ENCODE results near the gene KLK11. TPM values are rescaled to one million over a fixed set of nuclear protein-coding genes. Genes with fewer than 3 reads are reported as not detected.
A peak's percentile ranks its signal among the peaks of the same experiment; 100 is the strongest.

Gene KLK11
- total RNA-seq: not detected

GRCh38 chr19:51026554-51026831 is at the start of gene KLK11:
TSS of gene KLK11 (minus strand) at chr19:51026616. CDS start at chr19:51025631, 985 bp downstream.
- no peak within 1 kb of the TSS for H3K4me3 Mint-ChIP-seq
- H3K9me3 Mint-ChIP-seq: no peaks in the 10 kb centered on the region
- peaks cover 14% of the 10 kb centered on the region for H3K27me3 Mint-ChIP-seq (ENCODE audit: low read depth)
- DNase-seq (no peak), ATAC-seq (replicated peaks in 1 of 2) (no peak)
- H3K27ac Mint-ChIP-seq: no peak within 1 kb of the TSS
- no peaks in the 10 kb centered on the region for H3K4me1 Mint-ChIP-seq (ENCODE audit: low read depth)
- H3K36me3 Mint-ChIP-seq (ENCODE audit: insufficient read depth in 2 of 2): no peaks in the 10 kb centered on the region

- Mint-ChIP-seq H3K27ac (no peak overlapping the region), H3K4me3 (no peak overlapping the region), H3K9me3 (peaks cover 0 to 1% of the 10 kb centered on the region in 2 donors), H3K36me3 (ENCODE audit: insufficient read depth in 2 of 2) (peaks cover 0 to 8% of the 10 kb centered on the region in 2 donors), H3K4me1 (ENCODE audit: low read depth) (no peaks in the 10 kb centered on the region), H3K27me3 (ENCODE audit: low read depth) (peaks cover 19% of the 10 kb centered on the region)
- DNase-seq: no peak
- no peak for ATAC-seq (replicated peaks in 1 of 2)
Observed at GRCh38 chr19:51075998-51076397, 49.6 kb upstream of the KLK11 start.

GRCh38 chr19:51071095-51071405 is 44.6 kb upstream of the KLK11 start:
- H3K27me3 Mint-ChIP-seq (ENCODE audit: low read depth): peaks cover 37% of the 10 kb centered on the region
- DNase-seq (no peak), ATAC-seq (replicated peaks in 1 of 2) (no peak)
- no peak overlapping the region for H3K27ac Mint-ChIP-seq
- H3K36me3 Mint-ChIP-seq (ENCODE audit: insufficient read depth in 2 of 2): peaks cover 0 to 8% of the 10 kb centered on the region in 2 donors
- no peak overlapping the region for H3K4me3 Mint-ChIP-seq
- no peaks in the 10 kb centered on the region for H3K4me1 Mint-ChIP-seq (ENCODE audit: low read depth)
- peaks cover 3 to 4% of the 10 kb centered on the region in 2 donors for H3K9me3 Mint-ChIP-seq

GRCh38 chr19:51070334-51071094 is 44.1 kb upstream of the KLK11 start:
- H3K4me1 Mint-ChIP-seq (ENCODE audit: low read depth): no peaks in the 10 kb centered on the region
- no peak overlapping the region for H3K4me3 Mint-ChIP-seq
- H3K9me3 Mint-ChIP-seq: peaks cover 3 to 4% of the 10 kb centered on the region in 2 donors
- ATAC-seq (replicated peaks in 1 of 2): no peak
- no peak overlapping the region for H3K27ac Mint-ChIP-seq
- H3K36me3 Mint-ChIP-seq (ENCODE audit: insufficient read depth in 2 of 2): peaks cover 0 to 8% of the 10 kb centered on the region in 2 donors
- H3K27me3 Mint-ChIP-seq (ENCODE audit: low read depth): peaks cover 43% of the 10 kb centered on the region
- DNase-seq: no peak

- peaks cover 2 to 4% of the 10 kb centered on the region in 2 donors for H3K9me3 Mint-ChIP-seq
- no peaks in the 10 kb centered on the region for H3K4me1 Mint-ChIP-seq (ENCODE audit: low read depth)
- no peak overlapping the region for H3K27ac Mint-ChIP-seq
- H3K27me3 Mint-ChIP-seq (ENCODE audit: low read depth): peaks cover 45% of the 10 kb centered on the region
- no peak for ATAC-seq (replicated peaks in 1 of 2)
- no peak for DNase-seq
- H3K36me3 Mint-ChIP-seq (ENCODE audit: insufficient read depth in 2 of 2): peaks cover 0 to 2% of the 10 kb centered on the region in 2 donors
- no peak overlapping the region for H3K4me3 Mint-ChIP-seq
Observed at GRCh38 chr19:51066393-51067186, 40.2 kb upstream of the KLK11 start.

- no peaks in the 10 kb centered on the region for H3K4me1 Mint-ChIP-seq (ENCODE audit: low read depth)
- H3K36me3 Mint-ChIP-seq (ENCODE audit: insufficient read depth in 2 of 2): peaks cover 0 to 2% of the 10 kb centered on the region in 2 donors
Observed at GRCh38 chr19:51065221-51065960, 39.0 kb upstream of the KLK11 start.

GRCh38 chr19:51064534-51065220 is 38.3 kb upstream of the KLK11 start, which contains the start of gene KLK13:
TSS of gene KLK13 (minus strand) at chr19:51065092. CDS start at chr19:51065067, 25 bp downstream.
- Mint-ChIP-seq H3K4me3 (peak within 1 kb of the TSS; percentile 41 to 62), H3K27ac (no peak within 1 kb of the TSS), H3K36me3 (ENCODE audit: insufficient read depth in 2 of 2) (peaks cover 0 to 2% of the 10 kb centered on the region in 2 donors), H3K4me1 (ENCODE audit: low read depth) (no peaks in the 10 kb centered on the region), H3K9me3 (peaks cover 6 to 7% of the 10 kb centered on the region in 2 donors), H3K27me3 (ENCODE audit: low read depth) (peaks cover 61% of the 10 kb centered on the region)
- peak in 1 of 2 donors; percentile 32 for ATAC-seq (replicated peaks in 1 of 2)
- peak in 1 of 2 donors; percentile 3 for DNase-seq

More at GRCh38 chr19:51065221-51065960, 39.0 kb upstream of the KLK11 start:
- H3K9me3 Mint-ChIP-seq: peaks cover 6 to 7% of the 10 kb centered on the region in 2 donors
- H3K27me3 Mint-ChIP-seq (ENCODE audit: low read depth): peaks cover 57% of the 10 kb centered on the region
- H3K27ac Mint-ChIP-seq: no peak overlapping the region
- no peak for DNase-seq
- H3K4me3 Mint-ChIP-seq: peak overlapping the region; percentile 41 to 62
- ATAC-seq (replicated peaks in 1 of 2): no peak

- Mint-ChIP-seq H3K27ac (no peak overlapping the region), H3K4me3 (no peak overlapping the region), H3K36me3 (ENCODE audit: insufficient read depth in 2 of 2) (peaks cover 0 to 2% of the 10 kb centered on the region in 2 donors), H3K4me1 (ENCODE audit: low read depth) (no peaks in the 10 kb centered on the region), H3K27me3 (ENCODE audit: low read depth) (peaks cover 64% of the 10 kb centered on the region), H3K9me3 (peaks cover 6 to 7% of the 10 kb centered on the region in 2 donors)
- no peak for DNase-seq
- ATAC-seq (replicated peaks in 1 of 2): no peak
Observed at GRCh38 chr19:51063664-51064063, 37.2 kb upstream of the KLK11 start.

- no peak overlapping the region for H3K27ac Mint-ChIP-seq
- H3K4me1 Mint-ChIP-seq (ENCODE audit: low read depth): no peaks in the 10 kb centered on the region
- ATAC-seq (replicated peaks in 1 of 2): no peak
- peaks cover 60% of the 10 kb centered on the region for H3K27me3 Mint-ChIP-seq (ENCODE audit: low read depth)
- H3K9me3 Mint-ChIP-seq: peaks cover 2 to 4% of the 10 kb centered on the region in 2 donors
- DNase-seq: no peak
- H3K4me3 Mint-ChIP-seq: no peak overlapping the region
- H3K36me3 Mint-ChIP-seq (ENCODE audit: insufficient read depth in 2 of 2): peaks cover 0 to 2% of the 10 kb centered on the region in 2 donors
Observed at GRCh38 chr19:51060973-51061372, 34.6 kb upstream of the KLK11 start.

- Mint-ChIP-seq H3K4me3 (no peak overlapping the region), H3K4me1 (ENCODE audit: low read depth) (no peaks in the 10 kb centered on the region), H3K27me3 (ENCODE audit: low read depth) (peaks cover 61% of the 10 kb centered on the region), H3K27ac (no peak overlapping the region), H3K9me3 (peaks cover 2 to 4% of the 10 kb centered on the region in 2 donors), H3K36me3 (ENCODE audit: insufficient read depth in 2 of 2) (peaks cover 0 to 1% of the 10 kb centered on the region in 2 donors)
- DNase-seq (no peak), ATAC-seq (replicated peaks in 1 of 2) (no peak)
Observed at GRCh38 chr19:51060336-51060735, 33.9 kb upstream of the KLK11 start.

- H3K36me3 Mint-ChIP-seq (ENCODE audit: insufficient read depth in 2 of 2): no peaks in the 10 kb centered on the region
- H3K9me3 Mint-ChIP-seq: peaks cover 2 to 4% of the 10 kb centered on the region in 2 donors
- peaks cover 67% of the 10 kb centered on the region for H3K27me3 Mint-ChIP-seq (ENCODE audit: low read depth)
- H3K4me1 Mint-ChIP-seq (ENCODE audit: low read depth): no peaks in the 10 kb centered on the region
- no peak for ATAC-seq (replicated peaks in 1 of 2)
- H3K27ac Mint-ChIP-seq: no peak overlapping the region
- DNase-seq: no peak
- H3K4me3 Mint-ChIP-seq: no peak overlapping the region
Observed at GRCh38 chr19:51059715-51060114, 33.3 kb upstream of the KLK11 start.

GRCh38 chr19:51055866-51056265 is 29.4 kb upstream of the KLK11 start:
- no peak overlapping the region for H3K4me3 Mint-ChIP-seq

More at GRCh38 chr19:51055866-51056265, 29.4 kb upstream of the KLK11 start:
- Mint-ChIP-seq H3K27me3 (ENCODE audit: low read depth) (peaks cover 57% of the 10 kb centered on the region), H3K4me1 (ENCODE audit: low read depth) (no peaks in the 10 kb centered on the region), H3K27ac (no peak overlapping the region), H3K36me3 (ENCODE audit: insufficient read depth in 2 of 2) (no peaks in the 10 kb centered on the region), H3K9me3 (no peaks in the 10 kb centered on the region)
- ATAC-seq (replicated peaks in 1 of 2) (no peak), DNase-seq (no peak)
